HG03039 (cell line): ENCODE data around the gene HCN4.

Experiments used
- ATAC-seq: cut with Tn5 transposase; IDR thresholded peaks from one replicate; pipeline ENCODE4 v1.9.1; 2021; ENCODE audit warnings: mild to moderate bottlenecking, moderate library complexity; ENCODE audit not compliant: unreplicated experiment

Gene HCN4

DNA sequence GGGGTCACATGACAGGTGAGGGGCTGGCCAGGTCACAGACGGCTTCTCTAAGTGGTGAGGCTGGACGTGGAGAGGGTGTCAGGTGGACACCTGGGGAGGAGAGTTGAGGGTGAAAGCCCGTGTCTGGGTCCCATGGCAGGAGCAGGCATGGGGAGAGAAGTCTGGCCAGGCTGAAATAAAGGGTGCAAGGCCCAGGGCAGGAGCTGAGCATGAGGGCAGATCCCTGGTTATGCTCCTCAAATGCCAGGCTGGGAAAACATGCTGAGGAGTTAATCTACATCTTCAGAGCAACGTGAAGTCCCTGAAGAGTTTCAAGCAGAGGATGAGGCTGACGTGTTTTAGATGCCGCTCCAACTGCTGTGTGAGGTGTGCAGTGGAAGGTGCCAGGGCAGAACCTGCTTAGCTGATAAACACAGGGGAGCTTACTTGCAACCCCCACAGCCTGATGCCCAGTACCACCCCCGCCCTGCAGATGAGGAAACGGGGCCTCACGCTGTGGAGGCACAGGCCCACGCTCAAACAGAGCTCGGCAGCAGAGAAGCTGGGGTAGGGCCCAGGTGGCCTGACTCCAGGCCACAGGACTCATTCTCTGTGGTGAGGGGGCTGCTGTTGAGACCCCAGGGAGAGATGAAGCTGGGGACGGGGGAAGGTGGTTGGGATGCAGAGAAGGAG, 40.5 kb downstream of the HCN4 start:
- ATAC-seq: no peak

DNA sequence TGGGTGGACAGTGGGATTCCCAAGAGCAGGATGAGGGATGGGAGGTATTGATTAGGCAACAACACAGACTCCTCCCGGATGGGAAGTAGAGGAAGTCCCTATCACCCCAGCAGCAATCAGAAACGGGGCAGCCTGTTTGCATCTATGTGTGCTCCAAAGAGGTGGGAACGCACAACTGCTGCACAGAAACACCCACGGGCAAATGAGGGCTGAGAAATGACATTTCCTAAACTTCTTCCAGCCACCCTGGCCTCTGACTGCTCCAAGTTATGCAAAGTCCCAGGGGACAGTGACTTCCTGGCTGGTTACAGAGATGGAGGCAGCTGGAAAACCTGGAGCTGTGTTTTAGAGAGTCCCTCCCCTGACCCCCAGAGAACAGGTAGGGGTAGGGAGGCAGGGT, 42.6 kb downstream of the HCN4 start:
- no peak for ATAC-seq

DNA sequence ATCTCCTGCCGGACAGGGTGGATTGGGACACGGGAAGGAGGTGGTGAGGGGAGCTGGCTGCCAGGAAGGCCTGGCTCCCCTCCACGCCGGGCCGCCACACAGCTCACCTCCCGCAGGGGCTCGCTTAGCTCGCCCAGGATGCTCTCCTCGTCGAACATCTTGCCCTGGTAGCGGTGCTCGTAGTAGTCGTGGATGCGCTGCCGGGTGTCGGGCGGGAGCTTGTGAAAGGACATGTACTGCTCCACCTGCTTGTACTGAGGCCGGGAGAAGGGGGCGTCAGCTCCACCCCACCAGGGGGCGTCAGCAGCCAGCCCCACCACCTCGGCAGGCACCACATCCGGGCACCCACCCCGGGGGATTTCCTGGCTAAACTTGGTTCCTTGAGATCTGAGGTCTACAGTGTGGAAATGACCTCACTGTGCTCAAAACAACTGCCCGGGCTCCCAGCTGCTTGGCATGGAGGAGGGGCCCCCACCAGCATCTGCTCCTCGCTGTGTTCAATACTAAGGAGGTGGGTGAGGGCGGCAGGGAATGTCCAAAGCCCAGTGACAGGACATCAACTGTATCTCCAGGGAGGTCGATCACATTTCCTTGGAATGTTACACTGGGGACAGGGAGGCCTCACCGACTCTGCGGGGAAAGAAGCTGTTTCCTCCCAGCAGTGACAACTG, 43.4 kb downstream of the HCN4 start:
- ATAC-seq: no peak

DNA sequence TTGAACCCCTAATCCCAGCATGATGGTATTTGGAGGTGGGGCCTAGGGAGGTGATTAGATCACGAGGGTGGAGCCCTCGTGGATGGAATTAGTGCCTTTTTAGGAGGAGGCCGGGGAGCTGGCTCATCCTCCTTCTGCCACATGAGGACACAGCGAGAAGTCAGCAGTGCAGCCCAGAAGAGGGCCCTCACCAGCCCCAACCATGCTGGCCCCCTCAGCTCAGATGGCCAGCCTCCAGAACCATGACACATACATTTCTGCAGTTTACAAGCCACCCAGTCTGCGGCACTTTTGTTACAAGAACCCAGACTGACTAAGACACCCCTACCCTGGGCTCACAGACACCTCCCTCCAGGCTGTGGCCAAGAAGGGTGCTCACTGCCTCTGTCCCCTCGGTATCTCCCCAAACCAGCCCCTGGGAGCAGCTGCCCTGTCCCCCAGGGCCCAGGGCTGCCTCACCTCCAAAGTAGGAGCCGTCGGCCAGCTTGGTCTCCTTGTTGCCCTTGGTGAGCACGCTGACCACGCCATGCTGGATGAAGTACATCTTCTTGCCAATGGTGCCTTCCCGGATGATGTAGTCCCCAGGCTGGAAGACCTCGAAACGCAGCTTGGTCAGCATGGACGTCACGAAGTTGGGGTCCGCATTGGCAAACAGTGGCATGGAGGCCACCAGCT, 44.1 kb downstream of the HCN4 start:
- ATAC-seq: no peak

DNA sequence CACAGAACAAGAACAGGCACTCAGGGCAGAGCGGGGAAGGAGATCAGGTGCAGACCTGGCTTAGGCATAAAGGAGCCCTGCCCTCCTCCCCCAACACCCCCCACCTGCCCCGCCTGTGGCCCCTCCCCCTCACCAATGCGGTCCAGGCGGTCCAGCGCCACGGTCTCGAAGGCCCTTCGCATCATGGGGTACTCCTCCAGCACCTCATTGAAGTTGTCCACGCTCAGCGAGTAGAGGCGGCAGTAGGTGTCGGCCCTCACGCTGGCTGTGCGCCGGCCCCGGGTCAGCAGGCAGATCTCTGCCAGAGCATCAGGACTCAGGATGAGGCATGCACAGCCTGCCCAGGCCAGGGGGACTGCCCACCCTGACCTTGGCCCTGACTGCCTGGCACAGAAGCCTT, 44.8 kb downstream of the HCN4 start:
- ATAC-seq: no peak

DNA sequence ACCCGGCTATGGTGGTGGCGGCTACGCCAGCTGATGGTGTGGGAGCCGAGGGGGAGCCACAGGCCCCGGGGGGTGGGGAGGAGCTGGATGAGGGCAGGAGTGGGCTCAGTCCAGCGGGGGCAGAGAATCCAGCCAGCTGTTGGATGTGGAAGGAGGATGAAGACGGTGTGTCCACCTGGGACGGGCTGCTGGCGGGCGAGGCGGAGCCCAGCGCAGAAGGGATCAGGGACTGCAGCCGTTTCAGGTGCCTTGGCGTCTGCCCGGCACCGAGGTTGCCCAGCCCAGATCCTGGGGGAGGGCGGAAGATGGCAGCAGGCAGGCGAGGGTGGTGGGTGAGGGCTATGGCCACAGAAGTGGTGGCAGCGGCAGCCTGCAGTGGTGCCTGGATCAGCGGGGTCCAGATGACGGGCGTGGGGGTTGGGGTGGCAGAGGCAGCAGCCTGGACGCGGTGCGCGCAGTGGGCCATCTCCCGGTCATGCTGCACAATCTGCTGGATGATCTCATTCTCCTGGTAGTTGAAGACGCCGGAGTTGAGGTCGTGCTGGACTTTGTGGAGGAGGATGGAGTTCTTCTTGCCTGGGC, 45.3 kb downstream of the HCN4 start:
- ATAC-seq: no peak

DNA sequence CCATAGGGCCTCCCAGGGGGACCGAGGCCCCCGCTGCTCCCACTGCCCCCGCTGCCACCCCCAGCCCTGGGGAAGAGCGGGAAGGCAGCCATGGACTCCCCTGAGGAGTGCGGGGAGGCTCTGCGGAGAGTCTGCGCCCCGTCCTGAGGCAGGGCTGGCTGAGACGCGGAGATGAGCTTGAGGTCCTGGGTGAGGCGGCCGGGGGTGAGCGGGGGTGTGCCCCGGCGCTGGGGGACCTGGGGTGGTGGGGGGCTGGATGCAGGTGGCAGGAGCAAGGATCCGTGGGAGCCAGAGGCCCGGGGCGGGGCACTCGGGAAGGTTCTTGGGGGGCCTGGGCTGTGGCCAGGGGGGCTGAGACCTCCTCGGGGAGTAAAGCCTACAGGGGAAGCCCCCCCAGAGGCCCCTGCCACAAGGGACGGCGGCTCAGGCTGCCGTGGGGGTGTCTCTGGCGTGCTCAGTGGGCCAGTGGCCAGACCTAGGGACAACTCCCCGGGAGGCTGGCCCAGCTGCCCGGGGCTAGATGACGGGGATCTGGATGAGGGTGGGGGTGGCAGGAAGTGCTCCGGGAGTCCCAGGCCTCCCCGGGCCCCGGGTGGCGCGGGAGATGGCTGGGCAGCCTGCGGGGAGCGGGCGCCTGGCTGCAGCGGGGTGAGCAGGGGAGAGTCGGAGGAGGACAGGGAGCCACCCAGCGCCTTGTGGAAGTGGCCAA, 45.9 kb downstream of the HCN4 start:
- no peak for ATAC-seq

DNA sequence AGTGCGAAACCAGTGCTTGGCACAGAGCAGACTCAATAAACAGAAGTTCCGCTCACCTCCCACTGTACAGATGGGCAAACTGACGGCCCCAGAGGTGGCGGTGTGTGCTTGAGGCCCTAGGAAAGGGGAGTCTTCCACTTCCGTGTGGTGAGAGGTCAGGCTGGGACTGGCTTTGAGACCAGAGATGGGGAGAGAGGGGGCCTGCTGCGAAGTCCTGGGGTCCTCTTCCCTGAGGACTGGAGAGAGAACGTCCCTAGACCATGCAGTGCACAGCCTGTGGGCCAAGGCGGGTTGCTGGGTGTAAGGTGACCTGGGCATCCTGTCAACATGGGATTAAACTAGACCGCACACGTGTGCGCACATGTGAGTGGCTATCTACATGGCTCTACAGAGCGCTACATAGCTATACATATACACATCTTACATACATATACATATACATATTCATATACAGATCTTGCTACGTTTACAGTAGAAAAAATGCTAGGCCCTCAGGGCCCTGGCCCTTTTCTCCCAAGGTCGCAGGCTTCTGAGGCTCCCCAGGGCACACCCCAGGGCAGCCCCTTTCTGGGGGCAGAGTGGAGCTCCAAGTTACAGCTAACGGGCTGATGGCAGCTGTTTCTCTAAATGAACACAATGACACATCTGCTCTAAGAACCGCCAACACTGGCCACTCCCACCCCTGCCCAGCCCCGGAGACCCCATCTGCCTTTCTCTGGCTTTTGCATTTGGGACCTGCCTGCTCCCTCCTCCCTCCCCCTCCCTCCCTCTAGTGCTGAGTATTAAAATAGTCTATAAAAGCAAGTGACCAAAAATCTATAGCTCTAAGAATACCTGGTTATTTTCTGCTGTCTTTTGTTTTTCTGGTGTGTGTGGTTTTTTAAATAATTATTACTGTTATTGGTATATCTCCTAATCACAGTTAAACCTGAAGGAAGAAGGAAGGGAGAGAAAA, 47.0 kb downstream of the HCN4 start:
- no peak for ATAC-seq

DNA sequence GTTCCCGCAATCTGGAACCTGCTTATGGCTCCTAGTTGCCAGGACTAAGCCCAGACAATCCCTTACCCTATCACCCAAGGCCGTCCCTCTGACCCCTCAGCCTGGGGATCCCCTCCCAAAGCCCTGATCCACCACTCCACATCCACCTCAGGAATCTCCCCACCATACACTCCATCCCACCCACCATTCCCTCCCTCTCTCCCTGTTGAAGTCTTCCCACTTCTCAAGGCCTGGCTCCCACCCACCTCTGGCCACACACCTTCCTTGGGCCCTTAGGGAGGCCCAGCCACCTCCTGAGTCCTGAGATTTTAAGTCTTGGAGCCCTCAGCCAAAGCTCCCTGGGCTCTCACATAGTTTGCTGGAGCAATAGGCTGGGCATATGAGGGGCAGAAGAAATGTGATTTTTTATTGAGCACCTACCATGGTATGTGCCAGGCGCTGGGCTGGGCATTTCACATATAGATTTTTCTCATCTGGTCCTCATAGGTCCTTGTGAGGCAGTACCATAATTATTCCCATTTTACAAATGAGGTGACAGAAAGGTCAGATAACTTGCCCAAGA, 48.1 kb downstream of the HCN4 start:
- ATAC-seq: no peak

DNA sequence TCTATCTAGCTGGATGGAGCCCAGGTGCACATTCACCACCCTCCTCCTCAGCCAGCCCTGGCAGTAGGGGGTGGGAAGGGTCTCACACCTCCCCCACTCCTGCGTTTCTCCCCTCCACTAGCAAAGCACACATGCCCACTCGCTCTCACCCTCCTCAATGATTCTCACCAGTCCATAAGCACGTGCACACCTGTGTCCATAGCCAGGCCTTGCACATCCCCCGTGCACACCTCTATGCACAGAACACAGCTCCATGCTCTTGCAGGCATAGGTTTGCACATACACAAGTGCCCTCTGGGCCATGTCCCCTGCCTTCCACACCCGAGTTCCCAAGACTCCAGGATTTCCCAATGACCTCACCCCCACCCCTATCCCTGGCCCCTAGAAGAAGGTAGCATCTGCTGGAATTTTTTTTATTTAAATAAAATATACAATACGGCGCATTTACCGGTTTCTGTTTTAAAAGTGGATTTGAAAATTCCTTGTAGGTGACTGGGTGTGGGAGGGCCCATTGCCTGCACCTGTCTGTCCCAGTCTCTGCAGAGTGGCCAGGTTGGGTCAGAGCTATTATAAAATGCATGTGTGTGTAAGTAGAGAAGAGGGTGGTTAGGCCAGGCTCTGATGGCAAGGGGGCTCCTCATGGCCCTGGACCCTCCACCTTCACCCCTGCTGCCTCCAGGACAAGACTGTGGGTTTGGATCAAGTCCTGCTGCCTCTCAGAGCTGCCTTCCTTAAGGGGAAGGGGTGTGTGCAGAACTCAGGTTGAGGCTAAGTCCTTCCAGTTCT, 49.1 kb downstream of the HCN4 start:
- no peak for ATAC-seq

DNA sequence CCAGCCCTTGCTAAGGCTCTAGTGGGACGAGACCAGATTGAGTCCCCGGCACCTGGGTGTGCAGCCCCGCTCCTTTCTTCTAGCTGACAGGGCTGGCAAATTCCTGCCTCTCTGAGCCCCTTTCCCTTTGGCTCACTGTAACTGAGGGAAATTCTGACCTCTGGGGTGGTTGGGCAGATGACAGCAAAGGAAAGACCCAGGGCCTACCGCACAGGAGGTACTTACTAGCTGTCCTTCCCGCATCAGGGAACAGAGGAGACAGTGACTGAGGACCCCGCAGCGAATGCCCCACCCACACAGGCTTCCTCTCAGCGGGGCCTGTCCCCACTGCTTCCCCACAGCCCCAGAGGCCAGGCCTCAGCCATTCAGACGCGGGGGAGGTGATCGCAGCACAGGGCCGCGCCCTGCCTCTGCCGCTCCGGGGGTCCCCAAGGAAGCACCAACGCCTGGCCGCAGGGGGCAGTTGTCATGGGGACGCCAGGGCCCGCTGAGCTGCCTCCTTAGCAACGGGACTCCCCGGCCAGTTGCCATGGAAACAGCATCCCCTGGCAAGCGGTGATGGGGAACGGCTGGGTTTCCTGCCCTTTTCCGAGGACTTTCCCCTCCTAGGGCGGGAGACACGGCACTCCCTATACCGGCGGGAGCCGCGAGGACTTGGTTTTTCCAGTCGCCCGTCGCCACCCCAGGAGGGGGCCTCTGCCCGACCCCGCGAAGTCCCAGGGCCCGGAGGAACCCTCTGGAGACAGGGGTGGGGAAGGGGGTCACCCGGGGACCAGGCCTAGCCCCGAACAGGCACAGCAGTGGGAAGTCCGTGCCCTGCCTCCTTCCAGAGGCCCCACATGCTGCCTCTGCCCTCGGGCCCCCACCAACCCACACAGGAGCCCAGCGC, 50.1 kb downstream of the HCN4 start:
- no peak for ATAC-seq

DNA sequence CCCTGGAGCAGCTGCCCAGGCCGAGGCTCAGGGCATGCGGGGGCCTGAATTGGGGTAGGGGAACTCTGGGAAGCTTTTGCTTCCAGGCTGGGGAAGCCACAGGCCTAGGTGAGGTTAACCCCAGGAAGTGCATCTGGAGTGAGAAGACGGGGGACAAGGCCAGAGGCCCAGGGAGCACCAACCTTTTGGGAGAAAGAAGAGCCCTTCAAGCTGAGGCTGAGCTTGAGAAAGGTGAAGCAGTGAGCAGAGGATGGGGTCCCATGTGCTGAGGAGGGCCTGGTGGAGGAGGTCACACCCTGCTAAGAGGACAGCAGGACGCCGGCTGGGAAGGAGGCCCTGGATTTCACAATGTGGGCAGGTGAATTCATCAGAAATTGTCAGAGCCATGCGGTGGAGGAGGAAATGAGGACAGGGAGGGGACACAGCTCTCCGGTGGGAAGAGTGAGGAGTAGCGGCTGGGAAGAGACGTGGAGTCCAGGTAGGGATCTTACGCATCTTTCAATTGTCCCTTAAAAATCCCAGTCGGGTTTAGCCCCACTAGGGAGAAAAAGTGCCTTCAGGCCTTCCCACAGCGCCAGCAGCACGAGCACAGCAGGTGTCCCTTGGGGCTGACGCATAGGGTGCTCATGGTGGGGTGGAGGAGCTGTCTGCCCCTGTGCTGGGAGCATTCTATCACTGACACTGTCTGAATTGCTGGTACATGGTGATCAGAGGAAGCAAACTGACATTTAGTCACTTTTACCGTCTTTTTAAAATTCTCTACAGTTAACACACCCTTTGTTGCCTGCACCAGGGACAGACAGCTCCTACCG, 50.9 kb downstream of the HCN4 start:
- no peak for ATAC-seq

DNA sequence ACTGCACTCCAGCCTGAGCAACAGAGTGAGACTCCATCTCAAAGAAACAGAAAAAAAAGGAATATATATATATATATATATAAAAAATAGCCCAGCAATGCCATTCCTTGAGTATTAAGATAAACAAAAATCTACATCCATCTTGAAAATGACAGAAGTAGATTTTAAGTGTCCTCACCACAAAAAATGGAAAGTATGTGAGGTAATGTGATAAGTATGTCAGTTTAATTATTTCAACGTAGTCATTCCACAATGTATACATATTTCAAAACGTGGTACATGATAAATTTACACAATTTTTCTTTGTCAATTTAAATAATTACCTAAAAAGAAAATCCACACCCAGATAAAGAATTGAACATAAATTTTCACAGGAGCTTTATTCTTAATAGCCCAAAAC, 54.9 kb downstream of the HCN4 start:
- no peak for ATAC-seq

DNA sequence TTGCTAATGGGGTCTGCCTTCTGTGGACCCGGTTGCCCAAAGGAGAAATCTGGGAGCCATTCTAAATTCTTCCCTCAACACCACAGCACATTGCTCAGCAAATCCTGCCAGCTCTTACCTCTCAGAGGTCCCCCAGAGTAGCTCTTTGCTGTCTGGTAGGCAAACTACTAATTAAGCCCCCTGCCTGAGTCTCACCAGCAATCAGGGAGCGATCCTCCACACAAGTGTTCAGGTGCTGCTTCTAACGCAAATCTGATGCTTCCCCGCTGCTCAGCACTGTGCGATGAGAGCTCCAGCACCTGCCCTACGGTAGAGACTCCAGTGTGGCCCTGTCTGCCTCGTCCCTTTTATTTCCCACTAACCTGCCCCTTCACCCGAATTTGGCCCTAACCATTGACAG, 60.5 kb downstream of the HCN4 start:
- ATAC-seq: no peak

DNA sequence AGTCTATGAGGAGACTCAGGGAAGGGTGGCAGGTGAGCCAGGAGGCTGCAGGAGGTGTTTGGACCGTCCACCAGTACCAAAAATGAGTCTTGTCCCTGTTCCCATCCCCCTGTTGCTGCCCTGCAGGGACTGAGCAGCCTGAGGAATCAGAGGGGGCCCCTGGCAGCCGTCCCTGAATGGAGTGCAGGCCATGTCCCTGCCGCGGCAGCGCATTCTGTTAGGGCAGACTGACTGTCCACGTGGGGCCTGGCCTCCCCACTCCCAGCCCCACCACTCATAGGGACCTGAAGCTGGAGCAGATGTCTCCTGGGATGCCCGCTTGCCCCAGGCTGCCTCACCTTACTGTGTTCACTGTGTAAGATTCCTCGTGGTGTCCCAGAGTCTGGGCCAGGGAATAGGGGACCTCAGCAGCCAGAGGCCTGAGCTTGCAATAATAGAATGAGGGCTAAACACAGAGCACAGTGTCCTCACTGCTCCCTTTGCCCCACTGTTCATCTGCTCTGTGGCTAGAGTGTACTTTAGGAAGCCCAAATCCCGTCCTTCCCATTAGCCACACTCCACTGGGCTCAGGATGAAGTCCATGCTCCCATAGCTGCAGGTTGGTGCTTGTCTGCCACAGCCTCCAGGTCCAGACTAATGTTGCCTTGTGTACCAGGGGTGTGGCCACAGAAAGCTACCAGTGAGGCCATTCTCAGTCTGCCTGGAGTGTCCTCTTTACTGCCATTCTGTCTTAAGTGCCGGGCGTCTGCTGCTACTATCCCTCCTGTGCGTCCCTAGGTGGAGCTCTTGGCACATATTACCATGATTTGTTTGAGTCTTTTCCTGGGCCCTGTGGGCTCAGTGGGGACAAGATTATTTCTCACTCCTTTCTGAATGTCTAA, 63.2 kb downstream of the HCN4 start:
- no peak for ATAC-seq

DNA sequence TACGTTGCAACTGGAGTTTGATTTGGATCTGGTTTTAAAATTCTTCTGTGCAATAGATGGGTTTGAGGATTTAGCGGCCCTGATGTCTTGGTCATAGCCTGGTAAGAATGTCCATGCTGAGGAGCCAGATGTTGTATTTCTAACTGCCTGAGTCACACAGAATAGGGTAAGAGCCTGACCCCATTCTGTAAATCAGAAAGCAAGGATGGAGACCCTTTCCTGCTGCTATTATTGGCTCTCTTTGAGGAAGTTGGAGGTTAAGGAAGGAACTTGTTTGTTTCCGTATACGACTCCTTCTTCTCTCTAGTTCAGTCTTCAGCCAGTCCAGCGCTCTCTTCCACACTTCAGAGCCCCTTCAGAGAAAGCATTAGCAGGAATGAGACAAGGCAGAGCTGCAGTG, 65.1 kb downstream of the HCN4 start:
- no peak for ATAC-seq
